GM19324 (cell line): ENCODE data around the gene TCERG1L.

Experiments
- ATAC-seq: cut with Tn5 transposase; IDR thresholded peaks from one replicate; pipeline ENCODE4 v1.9.1; 2021; ENCODE audit warnings: mild to moderate bottlenecking, moderate library complexity; ENCODE audit not compliant: unreplicated experiment, low FRiP score

The TCERG1L gene

DNA sequence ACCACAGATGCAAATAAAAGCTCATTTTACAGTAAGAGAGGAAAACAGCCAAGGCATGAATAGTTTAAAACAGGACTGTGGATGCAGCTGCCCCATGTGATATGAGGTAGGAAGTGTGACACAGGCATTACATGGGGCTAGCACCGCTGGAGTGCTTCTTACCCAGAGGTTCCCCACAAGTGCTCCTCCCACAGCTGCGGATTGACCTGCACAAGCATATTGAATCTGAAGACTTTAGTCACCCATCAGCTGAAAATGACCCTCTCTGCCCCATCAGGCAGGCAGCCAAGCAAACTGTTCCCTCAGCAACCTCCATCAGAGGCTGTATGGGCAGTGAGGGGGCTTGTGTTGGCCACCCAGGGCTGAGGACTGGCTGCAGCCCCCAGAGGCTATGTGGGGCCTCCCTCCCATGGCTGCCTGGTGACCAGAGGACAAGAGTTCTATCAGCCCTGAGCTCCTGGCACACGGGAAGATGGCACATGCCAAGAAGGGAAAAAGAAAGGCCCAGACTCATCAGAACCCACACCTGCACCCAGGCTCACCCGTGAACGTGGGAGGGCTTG is 98.7 kb downstream of the TCERG1L start:
- no peak for ATAC-seq

DNA sequence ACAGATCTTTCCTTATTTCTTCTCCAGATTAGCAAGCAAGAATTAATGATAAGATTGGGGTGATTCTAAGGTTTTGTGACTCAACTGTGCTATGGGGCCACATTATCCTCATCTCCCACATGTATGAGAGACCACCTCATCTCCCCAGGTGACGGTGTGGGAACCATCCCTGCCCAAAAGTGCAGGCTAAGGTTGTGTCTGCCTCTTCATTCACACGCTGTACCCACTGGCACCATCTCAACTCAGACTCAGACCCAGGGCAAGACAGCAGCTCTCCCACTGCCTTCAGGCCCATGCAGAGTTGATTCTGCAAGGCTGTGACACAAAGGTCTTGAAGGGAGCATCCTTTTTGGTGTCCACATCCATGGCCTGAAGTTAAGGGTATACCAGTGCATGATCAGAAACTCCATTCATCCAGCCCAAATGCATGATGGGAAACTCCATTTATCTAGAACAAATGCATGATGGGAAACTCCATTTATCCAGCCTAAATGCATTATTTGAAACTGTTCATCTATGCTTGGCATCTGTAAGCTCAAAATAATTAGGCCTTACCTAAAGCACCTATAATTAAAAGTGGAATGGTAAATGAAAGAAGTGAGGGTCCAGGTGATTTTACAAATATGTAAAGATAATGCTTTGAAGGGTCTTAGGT is 99.4 kb downstream of the TCERG1L start:
- no peak for ATAC-seq

DNA sequence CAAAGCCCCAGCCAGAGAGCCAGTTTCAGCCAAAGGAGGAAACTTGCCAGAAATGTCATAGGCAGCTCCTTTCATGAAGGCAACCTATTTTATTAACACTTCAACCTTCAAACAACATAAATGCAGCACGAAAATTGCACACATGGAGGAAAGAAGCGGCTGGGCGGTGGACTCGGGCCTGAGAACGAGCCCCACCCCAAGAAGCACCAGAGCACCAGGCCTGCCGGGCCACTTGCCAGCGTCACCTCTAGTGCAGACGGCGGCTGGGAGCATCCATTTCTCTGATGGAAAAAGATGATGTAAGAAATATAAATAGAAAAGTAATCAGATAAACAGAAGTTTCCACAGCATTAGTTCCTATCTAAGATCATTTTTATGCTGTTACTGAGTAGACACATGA is 100.0 kb downstream of the TCERG1L start:
- ATAC-seq, result no peak

DNA sequence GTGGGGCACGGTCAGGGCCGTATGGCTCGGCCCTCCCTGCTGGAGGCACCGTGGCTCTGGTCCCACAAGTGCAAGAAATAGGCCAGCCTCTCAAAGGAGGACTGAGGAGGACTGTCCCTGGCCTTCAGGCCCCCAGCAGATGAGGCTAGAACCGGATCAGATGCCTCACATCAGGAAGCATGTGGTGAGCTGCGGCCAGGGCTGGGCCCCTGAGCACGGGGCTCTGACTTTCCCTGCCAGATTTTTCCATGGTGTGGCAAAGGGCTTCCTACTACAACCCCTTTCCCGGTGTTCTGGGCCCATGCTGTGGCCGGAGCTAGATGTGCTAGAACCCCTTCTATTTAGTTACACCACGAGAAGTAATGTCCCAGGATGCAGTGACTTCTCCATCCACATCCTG is 100.4 kb downstream of the TCERG1L start:
- no peak for ATAC-seq

DNA sequence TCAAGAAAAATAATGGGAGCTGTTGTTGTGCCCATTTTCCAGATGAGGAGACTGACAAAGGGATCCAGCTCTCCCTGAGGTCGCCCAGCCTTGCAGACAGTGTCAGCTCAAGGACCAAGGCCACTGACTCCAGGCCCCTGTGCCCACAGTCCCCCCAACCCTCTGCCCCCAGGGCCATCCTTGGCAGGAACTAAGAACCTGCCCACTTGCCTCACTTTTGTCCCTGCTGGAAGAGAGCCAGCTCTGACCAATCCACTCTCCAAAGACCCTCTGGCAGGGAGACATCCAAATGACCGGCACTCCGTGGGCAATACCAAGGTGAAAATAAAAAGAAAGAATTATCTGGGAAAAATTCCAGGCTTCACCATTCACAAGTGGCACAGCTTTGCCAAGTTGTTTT is 101.3 kb downstream of the TCERG1L start:
- ATAC-seq, result no peak

DNA sequence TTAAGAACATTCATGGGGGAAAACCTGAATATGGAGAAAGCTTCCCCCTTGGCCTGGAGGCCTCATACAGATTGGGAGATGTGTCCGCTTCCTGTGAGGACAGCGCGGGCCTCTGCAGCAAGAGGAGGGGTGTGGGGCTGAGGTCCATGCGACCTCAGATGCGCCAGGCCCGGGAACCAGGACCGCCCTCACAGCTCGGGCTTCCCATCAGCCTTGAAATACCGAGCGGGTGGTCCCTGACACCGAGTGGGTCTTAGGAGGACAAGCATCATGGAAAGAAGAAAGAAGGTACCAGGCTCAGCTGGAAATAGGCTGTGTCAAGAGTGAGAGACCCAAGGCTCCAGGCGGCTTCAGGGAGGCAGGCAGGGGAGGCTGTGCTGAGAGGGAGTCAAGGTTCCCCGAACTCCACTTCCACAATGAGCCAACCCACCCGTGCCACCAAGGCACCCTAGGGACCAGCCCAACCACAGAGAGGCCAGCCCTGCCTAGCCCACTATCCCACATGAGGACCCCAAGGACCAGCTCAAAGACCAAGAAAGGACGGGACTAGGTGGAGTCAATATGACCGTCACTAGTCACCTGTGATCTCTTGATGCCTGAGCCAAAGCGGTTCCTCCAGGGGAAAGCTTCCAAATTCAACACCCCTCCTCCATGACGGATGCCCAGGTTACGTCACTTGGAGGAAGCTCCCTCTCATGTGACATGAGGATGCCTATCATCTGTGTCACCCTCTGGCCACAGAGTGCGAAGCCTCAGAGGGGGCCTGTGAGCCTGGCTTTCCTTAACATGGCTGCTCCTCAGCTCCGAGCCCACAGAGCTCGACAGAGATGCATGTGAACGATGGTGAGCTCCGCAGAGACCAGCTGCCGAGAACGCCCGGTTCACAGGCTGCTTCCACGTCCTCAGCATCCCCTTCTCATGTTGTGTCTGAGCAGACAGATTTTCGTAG is 103.7 kb downstream of the TCERG1L start:
- no peak for ATAC-seq

DNA sequence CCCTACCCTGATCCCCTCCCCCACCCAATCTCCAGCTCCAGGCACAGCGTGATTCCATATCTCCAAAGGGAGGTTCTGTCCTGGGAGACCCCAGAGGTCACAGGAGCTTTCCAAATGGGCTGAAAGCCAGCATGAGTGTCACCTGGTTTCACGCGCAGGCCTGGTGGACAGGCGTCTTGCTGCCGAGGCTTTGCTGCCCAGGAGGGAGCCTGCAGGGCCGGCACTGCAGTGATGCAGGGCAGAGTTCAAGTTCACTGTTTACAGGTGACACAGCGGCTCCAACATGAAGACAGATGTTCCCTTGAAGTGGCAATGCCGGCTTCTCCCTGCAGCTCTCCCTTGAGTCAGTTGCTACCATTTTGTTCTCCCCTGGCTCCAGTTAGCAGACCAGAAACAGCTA is 104.3 kb downstream of the TCERG1L start:
- no peak for ATAC-seq

DNA sequence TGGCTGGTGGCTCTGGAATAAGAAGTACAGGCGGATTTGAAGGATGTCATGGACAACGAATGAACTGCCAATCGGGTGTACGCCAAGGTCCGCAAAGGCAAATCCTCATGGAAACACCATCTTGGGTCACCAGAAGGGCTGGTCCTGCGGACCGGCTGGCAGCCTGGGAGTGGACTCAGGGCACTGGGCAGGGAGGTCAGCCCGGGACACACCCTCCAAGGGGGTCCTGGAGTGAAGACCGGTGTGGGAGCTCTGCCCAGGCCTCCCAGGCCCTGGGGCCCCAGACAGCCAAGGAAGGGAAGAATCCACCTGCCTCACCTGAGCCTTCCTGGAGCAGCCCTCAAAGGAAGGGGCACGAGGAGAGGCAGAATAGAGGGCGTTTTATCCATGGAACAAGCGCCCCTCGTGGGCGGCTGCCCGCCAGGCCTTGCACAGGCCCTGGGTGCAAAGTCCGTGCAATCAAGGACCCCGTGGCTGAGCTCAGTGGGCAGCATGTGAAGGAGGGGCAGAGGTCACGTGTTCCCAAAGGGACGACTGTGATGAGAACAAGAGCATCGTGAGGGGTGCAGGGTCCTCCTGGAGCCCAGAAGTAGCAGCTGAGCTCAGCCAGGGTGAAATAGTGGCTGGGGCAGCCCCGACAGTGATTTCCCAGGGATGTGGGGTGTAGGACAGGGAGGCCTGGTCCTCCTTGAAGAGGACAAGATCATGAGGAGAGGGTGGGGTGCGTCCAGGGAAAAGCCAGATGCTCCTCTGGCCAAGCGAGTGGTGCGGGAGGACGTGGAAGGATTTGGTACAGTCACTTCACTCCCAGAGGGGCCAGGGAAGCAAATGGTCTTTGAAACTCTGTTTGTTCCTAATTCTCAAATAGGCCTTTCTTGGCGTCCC is 105.2 kb downstream of the TCERG1L start:
- no peak for ATAC-seq

DNA sequence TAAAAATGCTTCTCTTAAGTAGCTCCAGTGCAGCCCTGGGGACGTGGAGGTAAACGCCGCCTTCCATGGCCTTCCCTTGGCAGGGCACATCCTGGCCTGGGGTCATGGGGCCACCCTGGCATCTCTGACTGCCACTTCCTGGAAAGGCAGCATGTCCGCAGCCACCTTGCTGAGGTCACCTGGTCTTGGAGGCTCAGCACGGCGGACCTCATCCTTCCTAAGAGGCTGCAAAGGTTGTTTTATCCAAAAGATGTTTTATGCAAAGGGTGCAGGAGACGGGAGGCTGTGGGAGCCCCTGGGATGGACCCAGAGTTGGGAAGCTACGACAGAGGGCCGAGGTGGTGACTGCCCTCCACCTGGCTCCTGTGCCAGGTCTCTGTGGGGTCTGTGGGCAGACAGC is 106.0 kb downstream of the TCERG1L start:
- no peak for ATAC-seq

DNA sequence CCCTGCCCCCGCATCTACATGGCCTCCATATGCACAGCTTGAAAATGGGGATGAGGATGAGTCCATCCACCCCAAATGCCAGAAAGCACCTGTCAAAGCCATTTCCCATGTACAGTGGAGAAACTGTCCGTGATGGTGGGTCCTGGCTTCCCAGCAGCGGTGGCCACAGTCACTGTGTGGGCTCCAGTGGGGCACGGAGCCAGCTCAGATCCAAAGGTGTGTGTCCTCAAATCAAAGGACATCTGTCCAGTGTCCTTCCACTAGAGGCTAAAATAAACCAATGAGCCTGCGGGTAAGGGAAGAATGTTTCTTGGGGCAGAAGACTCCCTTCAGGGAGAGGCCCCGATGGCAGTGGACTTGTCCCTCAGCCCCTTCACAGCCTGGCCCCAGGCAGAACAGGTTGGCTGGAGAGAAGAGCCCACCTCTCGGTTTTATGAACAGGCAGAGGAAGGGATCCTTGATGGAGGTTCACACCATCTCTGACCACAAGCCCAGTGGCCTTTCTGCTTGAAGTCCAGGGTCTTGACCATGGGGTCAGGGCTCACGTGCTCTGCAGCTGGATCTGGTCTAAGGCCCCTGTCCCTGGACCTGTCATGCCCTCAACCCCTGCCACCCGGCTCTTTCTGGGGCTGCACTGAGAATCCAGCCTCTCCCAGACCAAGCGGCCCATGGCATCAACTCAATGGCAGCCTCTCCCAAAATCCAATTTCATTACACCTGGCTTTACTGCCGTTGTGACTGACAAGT is 106.9 kb downstream of the TCERG1L start:
- ATAC-seq, result no peak

DNA sequence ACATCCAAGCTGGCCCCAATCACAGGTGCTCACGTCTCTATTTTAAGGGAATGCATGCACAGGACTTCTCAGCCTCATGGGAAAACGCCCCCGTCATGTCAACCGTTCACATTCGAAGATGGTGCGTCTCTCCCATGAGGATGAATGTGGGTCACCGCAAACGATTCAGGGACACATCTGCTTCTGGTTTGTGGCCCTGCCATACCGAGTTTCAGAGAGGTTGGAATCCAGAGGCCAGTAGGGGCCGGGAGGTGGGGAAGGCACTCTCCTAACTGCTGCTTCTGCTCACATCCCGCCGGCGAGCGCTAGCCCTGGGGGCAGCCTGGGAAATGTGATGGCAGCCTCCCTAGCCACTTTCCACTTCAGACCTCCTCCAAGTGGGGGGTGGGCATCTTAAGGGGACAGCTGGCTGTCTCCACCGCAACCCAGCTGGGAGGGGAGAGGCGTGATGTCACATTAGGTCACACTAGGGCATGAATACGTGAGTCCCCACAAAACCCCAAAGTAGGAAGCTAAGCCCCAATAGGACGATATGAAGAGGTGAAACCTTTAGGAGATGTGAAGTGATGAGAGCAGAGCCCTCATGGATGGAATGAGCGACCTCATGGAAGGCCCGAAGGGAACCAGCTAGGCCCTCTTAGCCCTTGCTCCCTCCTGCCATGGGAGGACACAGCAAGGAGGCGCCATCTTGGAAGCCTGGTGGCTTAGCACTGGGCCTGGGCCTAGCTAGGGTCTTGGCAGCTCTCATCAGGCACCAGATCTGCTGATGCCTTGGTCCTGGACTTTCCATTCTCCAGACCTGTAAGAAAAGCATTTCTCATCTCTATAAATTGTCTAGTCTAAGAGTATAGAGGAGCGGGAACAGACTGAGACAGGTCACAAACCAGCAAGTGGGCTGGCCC is 107.8 kb downstream of the TCERG1L start:
- ATAC-seq, result no peak

DNA sequence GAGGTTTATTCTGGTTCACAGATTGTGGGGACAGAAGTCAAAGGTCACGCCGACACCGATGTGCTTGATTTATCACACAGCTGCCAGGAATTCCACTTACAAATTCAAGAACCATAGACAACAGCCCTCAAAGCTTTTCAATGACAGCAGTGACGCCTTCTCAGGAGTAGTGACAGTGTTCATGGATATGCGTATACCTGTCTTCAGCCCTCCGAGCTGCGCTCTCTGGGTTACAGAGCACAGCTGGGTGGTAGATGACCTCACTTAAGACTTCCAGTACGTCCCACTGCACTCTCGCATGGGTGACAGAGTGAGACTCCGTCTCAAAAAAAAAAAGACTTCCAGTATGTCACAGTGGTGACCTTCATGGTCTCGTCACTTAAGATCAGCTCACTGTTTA is 108.5 kb downstream of the TCERG1L start:
- ATAC-seq, result no peak

DNA sequence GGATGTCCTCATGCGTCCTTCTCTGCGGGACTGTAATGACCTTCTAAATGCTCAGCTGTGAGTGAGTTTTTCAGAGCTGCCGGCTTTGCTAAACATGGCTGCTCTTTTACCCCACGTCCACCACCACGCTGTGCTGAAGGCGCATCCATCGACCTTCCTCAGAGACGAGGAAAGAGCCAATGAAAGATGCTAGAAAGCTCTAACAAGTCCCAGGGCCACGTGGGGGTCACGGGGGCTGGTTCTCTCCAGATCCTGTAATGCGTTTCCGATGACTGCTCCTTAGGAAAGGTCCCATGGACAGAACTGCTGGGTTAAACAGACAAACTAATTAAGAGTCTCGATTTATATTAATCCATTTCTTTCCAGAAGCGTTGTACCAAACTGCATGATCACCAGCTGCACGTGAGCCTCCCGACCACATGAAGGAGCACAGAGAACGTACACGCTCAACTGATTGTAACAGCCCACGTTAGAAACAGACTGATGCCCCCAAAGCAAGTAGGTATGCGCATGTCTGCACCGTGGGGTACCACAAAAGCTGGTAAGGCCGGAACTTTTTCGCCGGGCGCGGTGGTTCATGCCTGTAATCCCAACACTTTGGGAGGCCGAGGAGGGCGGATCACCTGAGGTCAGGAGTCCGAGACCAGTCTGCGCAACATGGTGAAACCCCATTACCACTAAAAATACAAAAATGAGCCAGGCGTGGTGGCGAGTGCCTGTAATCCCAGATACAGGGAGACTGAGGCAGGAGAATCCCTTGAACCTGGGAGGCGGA is 109.6 kb downstream of the TCERG1L start:
- no peak for ATAC-seq

DNA sequence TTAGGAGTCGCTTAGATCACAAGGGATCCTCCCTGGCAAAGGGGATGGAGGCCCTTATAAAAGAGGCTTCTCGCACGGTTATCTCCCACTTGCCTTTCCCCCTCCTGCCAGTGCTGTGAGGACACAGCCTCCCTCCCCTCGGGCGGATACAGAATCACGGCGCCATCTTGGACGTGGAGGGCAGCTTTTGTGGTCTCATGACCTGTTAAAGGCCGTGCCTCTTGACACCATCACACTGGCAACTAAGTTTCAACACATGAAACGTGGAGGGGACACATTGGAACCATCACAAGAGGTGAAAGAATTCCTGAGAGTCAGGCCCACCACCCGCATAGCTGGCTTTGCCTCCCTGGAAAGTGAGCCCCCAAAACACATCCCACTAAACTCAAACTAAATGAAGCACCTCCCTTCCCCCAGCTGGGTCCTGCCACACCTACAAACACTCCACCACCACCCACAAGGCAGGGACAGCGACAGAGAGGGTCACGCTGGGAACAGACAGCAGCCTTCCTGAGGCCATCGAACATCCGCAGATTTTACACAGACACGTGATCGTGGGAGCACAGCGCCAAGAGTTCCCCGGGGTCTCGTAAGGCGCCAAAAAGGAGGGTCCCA is 110.6 kb downstream of the TCERG1L start:
- ATAC-seq, result no peak

DNA sequence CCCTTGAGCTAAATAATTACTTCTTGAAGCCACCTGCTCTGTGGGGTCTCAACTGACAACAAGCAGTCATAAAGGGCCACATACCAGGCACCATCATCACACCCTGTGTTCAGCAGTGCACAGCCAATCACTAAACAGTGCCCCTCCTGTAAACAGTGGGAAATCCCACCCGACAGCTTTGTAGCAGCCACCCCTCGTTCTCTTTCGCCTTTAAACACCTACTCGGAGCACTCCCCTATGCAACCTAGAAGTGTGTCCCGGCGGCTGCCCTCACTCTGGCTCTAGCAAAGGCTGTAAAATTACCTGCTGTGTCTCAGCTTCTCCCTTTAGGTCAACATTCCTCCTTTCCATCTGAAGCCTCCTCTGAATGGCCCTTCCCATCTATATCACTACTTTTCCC is 111.9 kb downstream of the TCERG1L start:
- ATAC-seq, result no peak

DNA sequence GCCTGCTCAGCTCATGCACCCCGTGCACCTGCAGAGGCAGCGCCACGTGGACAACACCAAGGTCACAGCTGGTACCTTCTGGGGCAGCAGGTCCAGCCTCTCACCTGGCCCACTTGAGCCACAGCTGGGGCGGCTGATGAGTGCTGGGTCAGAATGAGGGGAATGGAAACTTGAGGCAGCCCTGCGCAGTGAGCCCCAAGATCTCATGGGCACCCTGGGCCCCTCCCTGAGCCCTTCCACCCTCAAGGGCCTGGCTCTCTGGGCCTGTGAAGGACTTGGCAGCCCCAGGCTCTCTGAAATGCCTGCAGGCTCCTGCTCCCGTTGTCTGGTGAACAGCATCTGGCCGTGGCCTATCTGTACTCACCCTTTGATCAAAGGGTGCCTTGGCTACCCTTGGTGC is 112.7 kb downstream of the TCERG1L start:
- ATAC-seq, result no peak

DNA sequence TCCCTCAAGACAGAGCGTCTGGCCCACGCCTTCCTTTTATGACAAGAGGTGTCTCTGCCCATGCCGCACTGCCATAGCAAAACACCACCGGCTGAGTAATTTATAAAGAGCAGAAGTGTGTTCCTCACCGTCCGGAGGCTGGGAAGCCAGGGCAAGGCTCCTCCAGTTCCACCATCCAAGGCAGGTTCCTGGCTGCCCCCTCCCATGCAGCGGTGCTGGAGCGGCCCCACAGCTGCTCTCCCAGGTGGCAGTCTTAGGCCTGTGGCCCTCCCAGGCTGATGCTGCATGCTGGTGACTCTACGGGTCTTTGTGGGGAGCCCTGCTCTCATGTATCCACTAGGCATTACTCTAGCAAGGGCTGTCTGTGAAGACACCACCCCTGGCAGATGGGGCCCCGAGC is 113.1 kb downstream of the TCERG1L start:
- ATAC-seq, result no peak
